Kidney (tissue), 14 donors: Measurements from ENCODE around the gene KHNYN. TPM values are rescaled to one million over a fixed set of nuclear protein-coding genes. Genes with fewer than 3 reads are reported as not detected.

Experiments
- DNase-seq, 5 donors: peaks; one replicate each; pipeline ENCODE4 v3.0.0-alpha.2; 2013 to 2020
- FAIRE-seq: peaks from 2 replicates; lab custom pipeline; 2012; peaks lifted over from hg19 to GRCh38; lab: Jason Lieb, UNC
- H3K27ac ChIP-seq, 2 donors: one replicate each; pipeline ENCODE4 v1.7.0; 2013; ENCODE audit warnings: low read depth in 2 of 2, low read length in 2 of 2, inconsistent platforms in 1 of 2
- H3K27me3 ChIP-seq: one replicate; pipeline ENCODE4 v1.7.1; 2013; ENCODE audit warnings: low read length, inconsistent platforms; ENCODE audit not compliant: control insufficient read depth, insufficient read depth
- H3K36me3 ChIP-seq, 3 donors: one replicate each; pipeline versions ENCODE4 v1.7.0 to v1.7.1; 2013; ENCODE audit warnings: low read length in 3 of 3, control low read depth in 1 of 3, inconsistent platforms in 1 of 3; ENCODE audit not compliant: insufficient read depth in 3 of 3, control insufficient read depth in 2 of 3
- H3K4me1 ChIP-seq, 3 donors: one replicate each; pipeline versions ENCODE4 v1.7.0 to v1.7.1; 2013; ENCODE audit warnings: low read length in 3 of 3, inconsistent platforms in 1 of 3, low read depth in 1 of 3; ENCODE audit not compliant: control insufficient read depth in 2 of 3, insufficient read depth in 2 of 3
- H3K4me3 ChIP-seq, 3 donors: one replicate each; pipeline versions ENCODE4 v1.7.0 to v1.8.1; 2013; ENCODE audit warnings: low read length in 3 of 3, control low read depth in 1 of 3, inconsistent platforms in 1 of 3
- H3K9ac ChIP-seq, 3 donors: one replicate each; pipeline versions ENCODE4 v1.7.0 to v1.7.1; 2013; ENCODE audit warnings: low read length in 3 of 3, control low read depth in 1 of 3, inconsistent platforms in 1 of 3
- H3K9me3 ChIP-seq, 3 donors: one replicate each; pipeline versions ENCODE4 v1.7.0 to v1.7.1; 2013; ENCODE audit warnings: low read length in 3 of 3, control low read depth in 1 of 3, inconsistent platforms in 1 of 3; ENCODE audit not compliant: control insufficient read depth in 2 of 3, insufficient read depth in 1 of 3
- CTCF ChIP-seq: IDR thresholded peaks from 3 replicates; pipeline ENCODE4 v1.5.1; 2012; ENCODE audit warnings: mild to moderate bottlenecking, moderate library complexity, borderline replicate concordance; ENCODE audit not compliant: insufficient read depth; ENCODE audit errors: extremely low read depth
- intact Hi-C: fragments of 100-400 bp; cut with DNase I; formaldehyde crosslinking; loops from one replicate; pipeline ENCODE4 v1.11.1; 2022
- polyA plus RNA-seq: library from polyadenylated mRNA; stranded (reverse); fragments of 350-450 nt; fragmentation: Illumina TruSeq; extraction: RNeasy Lipid Tissue Mini Kit (QIAGEN cat#74804); gene quantifications from one replicate; pipeline ENCODE4 v1.2.3, GENCODE V29; 2014; ENCODE audit warnings: low read depth, low replicate concordance; ENCODE audit not compliant: insufficient read depth
- total RNA-seq: library from RNA; stranded (reverse); fragmentation: NEBNext Ultra II Directional; extraction: Animal tissue kit (Norgen Biotek cat#: 25700); gene quantifications from one replicate; pipeline ENCODE4 v1.2.1, GENCODE V29; 2021
- donor health status: control.
- donor health status: control.
- donor health status: control.
- donor health status: control.
- donor health status: control.
- donor health status: DM: yes; HTN: yes; CAD: no.
- donor health status: Normal renal cell carcinoma (clear cell type).

Gene KHNYN
- total and polyA plus RNA-seq, 2 donors from 2014 or later: 9.7 to 53.9 TPM

GRCh38 chr14:24440606-24441399, 11.0 kb downstream of the KHNYN start:
- DNase-seq: no peak
- intact Hi-C loops: no loop called here
- Histone ChIP-seq H3K9me3 (no peaks in the 10 kb centered on the region), H3K9ac (no peak overlapping the region), H3K4me3 (no peak overlapping the region), H3K27me3 (no peaks in the 10 kb centered on the region), H3K27ac (no peak overlapping the region), H3K36me3 (peaks cover 6 to 40% (median 26%) of the 10 kb centered on the region in 3 donors), H3K4me1 (peaks cover 3 to 10% (median 5%) of the 10 kb centered on the region in 3 donors)
- TF ChIP-seq CTCF: no peak
- FAIRE-seq: no peak

GRCh38 chr14:24441485-24441884, 11.7 kb downstream of the KHNYN start:
- DNase-seq (peak in 1 of 5 donors; percentile 64), FAIRE-seq (no peak)
- Histone ChIP-seq H3K9ac (peak overlapping the region; percentile 8 to 96 (median 64)), H3K4me3 (peak overlapping the region; percentile 85 to 95 (median 91)), H3K36me3 (peaks cover 6 to 37% (median 26%) of the 10 kb centered on the region in 3 donors), H3K4me1 (peaks cover 3 to 10% (median 5%) of the 10 kb centered on the region in 3 donors), H3K27me3 (no peaks in the 10 kb centered on the region), H3K27ac (peak overlapping the region in 1 of 2 donors; percentile 99), H3K9me3 (no peaks in the 10 kb centered on the region)
- intact Hi-C loops: no loop called here
- no peak for TF ChIP-seq CTCF

- no peak for TF ChIP-seq CTCF
- Histone ChIP-seq H3K4me1 (peaks cover 3 to 10% (median 5%) of the 10 kb centered on the region in 3 donors), H3K9ac (peak overlapping the region; percentile 8 to 96 (median 64)), H3K27ac (peak overlapping the region; percentile 97 to 99), H3K4me3 (peak overlapping the region; percentile 85 to 95 (median 91)), H3K36me3 (peaks cover 6 to 37% (median 26%) of the 10 kb centered on the region in 3 donors), H3K9me3 (no peaks in the 10 kb centered on the region), H3K27me3 (no peaks in the 10 kb centered on the region)
- DNase-seq (no peak), FAIRE-seq (no peak)
- intact Hi-C loops: no loop called here
Measured at GRCh38 chr14:24441904-24442239, 12.1 kb downstream of the KHNYN start.
